GM21390 (cell line): ENCODE measurements around the gene SERPINB12.

Experiments used
- ATAC-seq: cut with Tn5 transposase; IDR thresholded peaks from one replicate; pipeline ENCODE4 v1.9.1; 2021; ENCODE audit not compliant: unreplicated experiment

SERPINB12 gene

GRCh38 chr18:63592471-63592870 is 50.3 kb downstream of the SERPINB12 start:
- ATAC-seq = no peak

DNA sequence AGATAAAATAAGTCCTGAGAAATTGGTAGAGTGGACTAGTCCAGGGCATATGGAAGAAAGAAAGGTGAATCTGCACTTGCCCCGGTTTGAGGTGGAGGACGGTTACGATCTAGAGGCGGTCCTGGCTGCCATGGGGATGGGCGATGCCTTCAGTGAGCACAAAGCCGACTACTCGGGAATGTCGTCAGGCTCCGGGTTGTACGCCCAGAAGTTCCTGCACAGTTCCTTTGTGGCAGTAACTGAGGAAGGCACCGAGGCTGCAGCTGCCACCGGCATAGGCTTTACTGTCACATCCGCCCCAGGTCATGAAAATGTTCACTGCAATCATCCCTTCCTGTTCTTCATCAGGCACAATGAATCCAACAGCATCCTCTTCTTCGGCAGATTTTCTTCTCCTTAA is 54.8 kb downstream of the SERPINB12 start:
- ATAC-seq = no peak

DNA sequence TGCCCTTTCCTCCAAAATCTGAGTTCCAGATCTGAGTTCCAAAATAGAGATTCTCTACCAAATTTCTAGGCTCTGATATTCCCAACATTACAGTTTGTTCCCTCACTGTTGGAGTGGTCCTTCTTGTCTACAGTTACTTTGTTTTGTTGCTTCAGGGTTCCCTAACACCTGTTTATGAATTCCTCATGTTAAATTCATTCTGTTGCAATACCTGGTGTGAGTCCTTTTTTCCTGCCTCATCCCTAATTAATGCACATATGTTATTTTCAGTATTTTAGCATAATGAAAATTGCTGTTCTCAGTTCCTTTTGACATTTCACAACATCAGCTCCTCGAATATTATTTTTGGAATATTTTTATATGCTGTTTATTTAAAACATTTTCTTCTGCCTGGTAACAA is 61.2 kb downstream of the SERPINB12 start:
- no peak for ATAC-seq

GRCh38 chr18:63603772-63604171 is 61.6 kb downstream of the SERPINB12 start:
- peak; percentile 98 for ATAC-seq

- ATAC-seq = no peak
Measured at GRCh38 chr18:63604791-63605567, 62.8 kb downstream of the SERPINB12 start.

GRCh38 chr18:63606526-63606925 is 64.4 kb downstream of the SERPINB12 start:
- no peak for ATAC-seq

DNA sequence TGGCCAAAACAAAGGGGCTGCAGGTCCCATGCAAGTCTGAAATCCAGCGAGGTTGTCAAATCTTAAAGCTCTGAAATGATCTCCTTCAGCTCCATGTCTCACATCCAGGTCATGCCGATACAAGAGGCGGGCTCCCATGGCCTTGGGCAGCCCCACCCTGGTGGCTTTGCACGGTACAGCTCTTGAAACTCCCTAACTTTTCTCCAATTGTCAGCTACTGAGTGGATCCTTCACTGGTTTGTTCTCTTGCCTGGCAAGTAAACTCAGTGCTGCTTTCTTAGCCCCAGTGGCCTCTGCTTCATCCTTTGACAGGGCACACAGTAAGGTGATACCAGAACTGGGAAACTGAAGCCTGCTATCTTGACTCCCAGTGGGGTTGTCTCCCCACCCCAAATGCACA is 71.3 kb downstream of the SERPINB12 start:
- ATAC-seq = no peak

DNA sequence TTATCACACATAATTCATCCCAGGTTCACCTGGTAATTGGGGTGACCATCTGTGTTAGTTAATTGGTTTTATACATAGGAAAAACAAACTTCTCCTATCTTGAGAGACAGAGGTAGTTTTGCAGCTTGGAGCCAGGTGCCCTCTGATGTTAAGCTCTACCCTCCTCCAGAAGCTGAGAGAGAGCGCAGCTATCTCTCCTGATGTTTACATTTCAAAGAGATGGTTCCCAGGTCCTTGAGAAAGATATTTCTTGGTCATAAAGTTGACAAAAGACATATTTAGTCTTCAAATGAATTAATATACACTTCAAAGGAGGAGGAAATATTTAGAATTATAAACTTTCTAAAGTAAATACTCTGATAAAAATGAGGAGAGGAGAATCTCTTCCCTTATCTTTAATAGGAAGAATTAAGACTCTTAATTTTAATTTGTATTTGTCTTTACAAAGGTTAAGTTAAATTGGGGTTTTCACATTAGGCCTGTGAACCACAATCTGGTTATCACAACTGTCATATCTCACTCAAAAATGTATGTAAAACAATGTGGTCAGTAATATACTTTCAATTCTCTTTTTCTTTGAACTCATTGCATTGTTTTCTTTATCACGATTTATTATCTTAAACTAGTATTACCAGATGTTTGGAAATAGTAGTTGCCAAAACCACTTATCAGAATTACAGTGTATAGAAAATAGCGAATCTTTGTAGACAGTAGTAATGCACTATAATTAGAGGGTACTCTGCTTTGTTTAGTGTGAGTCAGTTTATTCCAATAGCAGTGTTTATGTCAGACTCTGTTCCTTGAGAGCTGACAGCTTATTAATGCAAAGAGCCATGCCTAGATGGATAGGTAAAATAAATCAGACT is 75.1 kb downstream of the SERPINB12 start:
- peak; percentile 87 for ATAC-seq

- no peak for ATAC-seq
Measured at GRCh38 chr18:63617915-63618234, 75.7 kb downstream of the SERPINB12 start.
